ENCODE data around the gene TMOD1.

DNA sequence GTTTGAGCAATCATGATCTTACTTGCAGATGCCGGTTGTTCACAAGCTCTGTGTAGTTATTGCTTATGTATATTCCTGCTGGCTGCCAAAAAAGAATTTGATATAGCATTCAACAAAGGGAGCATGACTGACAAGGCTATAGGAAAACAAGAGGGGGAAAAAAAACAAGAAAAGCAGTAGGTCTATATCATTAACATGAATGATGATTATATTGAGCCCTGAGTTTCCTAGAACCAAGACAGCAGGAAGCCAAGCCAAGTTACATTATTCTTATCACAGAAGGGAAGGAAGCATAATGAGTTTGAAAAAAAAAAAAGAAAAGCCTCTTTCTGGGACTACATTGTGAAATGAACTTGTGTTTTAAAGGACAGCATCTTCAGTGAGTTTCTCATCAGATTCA, 90.7 kb downstream of the TMOD1 start:
- TF ChIP-seq EZH2 (IDR thresholded peaks at IDR 0.05; ENCODE audit: insufficient read depth, poor library complexity, severe bottlenecking) (no peak), EZH2phosphoT487 (IDR thresholded peaks at IDR 0.05; ENCODE audit: insufficient read depth, low read depth) (no peak)
